Hematopoietic multipotent progenitor cell treated with erythropoietin and hydrocortisone succinate and interleukin-3 and kit ligand, for 6 days (in vitro differentiated cells): ENCODE results near the gene PDGFB.

Experiments used
- DNase-seq: peaks from one replicate; pipeline ENCODE4 v3.0.0-alpha.2; 2015

Gene PDGFB

DNA sequence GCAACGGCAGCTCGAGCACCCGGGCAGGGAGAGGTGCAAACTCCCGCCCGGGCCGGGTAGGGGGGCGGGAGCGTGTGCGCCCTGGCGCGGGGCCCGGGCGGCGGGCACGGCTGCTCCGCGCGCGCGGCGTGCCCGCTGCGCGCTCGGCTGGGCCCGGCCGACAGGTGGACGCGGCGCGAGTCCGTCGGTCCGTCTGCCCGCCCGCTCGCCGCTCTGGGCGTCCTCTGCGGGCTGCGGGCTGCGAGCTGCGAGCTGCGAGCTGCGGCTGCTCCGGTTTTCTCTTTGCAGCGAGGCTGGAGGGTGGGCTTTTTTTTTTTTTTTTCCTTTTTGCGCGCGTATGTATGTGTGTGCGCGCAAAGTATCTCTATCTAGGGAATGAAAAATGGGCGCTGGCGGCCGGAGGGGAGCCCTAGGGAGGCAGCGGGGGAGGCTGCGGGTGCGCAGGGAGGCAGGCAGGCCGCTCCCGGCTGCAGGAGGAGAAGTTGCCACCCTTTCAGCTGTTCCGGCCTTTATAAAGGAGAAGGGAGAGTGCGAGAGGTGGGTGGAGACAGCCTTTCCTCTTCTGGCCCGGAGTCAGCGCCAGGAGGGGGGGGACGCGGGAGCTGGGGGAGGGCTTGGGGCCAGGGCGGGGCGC lies at the start of gene PDGFB:
PDGFB (minus strand) TSS at position 487 of the 634 bp plus-strand sequence. CDS start 1,019 bp downstream, outside the sequence.
- no peak for DNase-seq

DNA sequence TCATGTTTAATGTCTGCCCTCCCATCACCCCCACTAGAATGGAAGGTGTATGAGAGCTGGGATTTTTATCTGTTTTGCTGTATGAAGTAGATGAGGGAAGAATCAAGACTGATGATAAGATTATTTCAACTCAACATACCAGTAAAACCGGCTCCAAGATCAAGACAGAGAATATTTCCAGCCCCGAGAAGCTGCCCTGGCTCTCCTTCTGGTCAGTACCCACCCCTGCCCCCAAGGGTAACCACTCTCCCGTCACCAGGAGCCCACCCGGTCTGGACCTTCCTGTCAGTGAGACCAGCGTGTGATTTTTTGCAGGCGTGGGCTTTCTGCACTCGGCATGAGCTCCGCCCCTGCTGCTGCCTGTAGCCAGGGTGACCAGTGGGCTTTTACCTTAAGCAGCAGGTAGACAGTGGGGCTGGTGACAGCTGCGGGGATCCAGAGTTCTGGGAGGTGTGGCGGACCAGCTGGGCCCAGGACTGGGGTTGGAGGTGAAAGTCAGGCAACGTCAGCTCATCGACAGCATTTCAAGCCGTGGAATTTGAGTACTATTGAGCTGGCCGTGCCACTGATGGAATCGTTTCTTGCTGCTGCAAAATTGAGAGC lies 49.1 kb upstream of the PDGFB start:
- DNase-seq: no peak

DNA sequence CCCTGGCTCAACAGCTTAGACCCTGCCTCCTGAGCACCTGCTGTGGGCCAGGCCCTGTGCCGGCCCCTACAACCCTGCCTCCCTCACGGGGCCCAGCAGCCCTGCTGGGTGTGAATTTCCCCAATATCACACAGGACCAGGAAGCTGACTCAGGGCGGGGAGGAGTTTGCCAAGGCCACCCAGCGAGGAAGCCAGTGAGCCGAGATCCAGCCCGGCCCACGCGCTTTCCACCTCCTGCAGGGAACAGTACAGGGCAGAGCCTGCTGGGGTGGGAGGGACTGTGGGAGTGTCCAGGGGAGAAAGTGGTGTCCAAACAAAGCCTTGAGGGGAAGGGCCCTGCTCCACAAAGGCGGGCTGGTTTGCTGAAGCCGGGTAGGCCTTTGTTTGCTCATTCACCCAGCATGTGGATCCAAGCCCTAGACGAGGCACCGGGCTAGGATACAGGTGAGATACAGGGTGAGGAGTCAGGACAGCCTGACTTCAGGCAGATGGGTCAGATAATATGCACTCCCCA lies 47.8 kb upstream of the PDGFB start:
- peak; percentile 58 for DNase-seq

DNA sequence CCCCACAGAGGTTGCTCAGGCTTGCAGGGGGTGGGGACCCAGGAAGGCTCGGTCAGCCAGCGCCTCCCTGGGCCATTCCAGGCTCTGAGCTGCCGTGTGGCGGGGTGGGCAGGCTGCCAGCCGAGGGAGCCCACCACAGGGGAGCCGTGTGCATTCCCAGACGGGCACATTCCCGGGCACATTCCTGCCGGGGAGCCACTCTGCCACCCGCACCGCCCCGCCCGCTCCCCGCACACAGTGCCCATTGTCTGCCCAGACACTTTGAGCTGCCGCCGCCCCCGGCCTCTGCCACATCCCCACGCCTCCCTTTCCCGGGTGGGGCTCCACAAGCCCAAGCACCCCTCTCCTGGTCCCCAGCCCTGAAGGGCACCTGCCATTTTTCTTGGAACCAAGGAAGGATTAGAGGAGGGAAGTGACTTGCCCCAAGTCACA lies 47.3 kb upstream of the PDGFB start:
- DNase-seq: no peak

DNA sequence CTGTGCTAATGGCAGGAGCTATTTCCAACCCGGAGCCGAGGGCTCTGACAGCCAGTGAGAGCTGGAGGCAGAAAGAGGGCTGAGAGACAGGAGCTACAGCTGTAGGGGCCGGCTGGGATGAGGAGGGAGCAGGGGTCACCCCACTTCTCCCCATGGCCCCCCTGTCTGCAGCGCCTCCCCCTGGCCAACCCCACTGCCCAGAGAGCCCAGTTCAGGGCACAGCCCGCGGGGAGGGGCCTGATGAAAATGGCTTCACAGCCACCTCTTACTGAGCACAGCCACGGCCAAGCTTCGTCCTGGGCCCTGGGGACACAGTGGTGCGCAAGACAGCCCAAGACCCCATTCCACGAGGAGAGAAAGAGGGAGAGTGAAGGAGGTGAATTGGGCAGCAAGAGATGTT lies 46.7 kb upstream of the PDGFB start:
- no peak for DNase-seq

DNA sequence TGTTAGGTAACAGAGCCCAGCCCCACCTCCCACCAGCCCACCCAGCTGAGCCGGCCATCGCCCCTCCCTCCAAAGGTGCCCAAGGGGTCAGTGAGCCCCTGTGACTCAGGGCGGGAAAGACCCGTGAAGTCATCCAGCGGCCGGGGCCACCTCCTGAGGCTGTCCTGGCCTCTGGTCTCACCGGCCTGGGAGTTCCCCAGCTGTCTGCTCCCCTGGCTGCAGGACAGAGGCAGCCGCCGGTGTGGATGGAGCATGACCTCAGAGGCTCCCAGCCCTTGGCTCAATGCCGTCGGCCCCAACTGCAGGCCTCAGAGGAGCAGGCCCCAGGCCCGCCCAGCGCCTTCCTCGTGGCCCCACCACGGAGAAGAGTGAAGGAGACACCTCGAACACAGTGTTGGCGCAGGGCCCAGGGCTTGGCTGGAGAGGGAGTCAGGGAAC lies 46.0 kb upstream of the PDGFB start:
- no peak for DNase-seq

DNA sequence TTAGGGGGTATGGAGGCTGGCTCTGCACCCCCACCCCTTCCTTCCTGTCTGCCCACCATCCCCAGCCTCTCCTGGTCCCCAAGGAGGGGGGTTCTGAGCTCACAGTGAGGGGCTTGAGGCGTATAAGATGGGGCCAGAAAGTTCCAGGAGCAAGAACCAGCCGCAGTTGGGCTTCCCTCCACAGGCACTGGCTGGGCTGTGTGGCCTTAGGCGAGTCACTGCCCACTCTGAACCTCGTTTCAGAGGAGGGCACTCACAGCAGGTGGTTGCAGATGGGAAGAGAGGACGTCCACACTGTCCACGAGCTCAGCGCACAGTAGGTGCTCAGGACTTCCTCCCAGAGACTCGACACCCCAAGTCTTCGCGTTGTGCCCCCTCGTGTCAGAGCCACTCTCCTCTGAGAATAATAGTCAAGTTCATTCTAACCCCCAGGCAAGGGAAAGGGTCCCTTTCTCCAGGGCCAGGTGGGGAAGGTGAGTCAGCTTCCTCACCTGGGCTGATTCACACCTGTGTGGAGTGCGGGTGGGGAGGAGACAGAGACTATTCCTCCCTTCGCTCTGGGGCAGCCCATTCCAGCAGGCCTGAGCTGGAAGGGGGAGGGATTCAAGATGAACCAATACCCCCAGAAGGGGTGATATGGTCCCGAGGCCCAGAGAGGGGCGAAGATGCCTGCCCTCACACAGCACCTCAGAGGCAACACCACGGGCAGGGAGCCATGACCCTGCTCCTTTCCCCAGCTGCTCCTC lies 45.4 kb upstream of the PDGFB start:
- no peak for DNase-seq

DNA sequence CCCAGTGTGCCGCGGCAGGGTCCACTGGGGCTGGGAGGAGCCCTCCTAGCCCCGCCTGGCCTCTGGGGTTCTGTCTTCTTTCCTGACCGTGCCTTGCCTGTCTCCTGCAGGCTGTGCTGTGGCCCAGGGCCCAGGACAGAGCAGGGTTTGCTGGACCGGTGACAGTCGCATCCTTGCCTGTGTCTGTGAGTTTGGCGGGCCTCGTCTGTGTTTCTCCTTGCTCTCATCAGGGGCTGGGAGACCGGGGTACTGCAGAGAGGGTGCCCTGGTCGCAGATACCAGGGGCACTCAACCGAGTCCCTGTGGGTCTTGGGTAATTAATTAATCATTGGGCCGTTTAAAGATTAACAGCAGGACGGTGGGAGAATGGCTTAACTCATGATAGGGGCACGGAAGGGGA lies 44.8 kb upstream of the PDGFB start:
- no peak for DNase-seq

DNA sequence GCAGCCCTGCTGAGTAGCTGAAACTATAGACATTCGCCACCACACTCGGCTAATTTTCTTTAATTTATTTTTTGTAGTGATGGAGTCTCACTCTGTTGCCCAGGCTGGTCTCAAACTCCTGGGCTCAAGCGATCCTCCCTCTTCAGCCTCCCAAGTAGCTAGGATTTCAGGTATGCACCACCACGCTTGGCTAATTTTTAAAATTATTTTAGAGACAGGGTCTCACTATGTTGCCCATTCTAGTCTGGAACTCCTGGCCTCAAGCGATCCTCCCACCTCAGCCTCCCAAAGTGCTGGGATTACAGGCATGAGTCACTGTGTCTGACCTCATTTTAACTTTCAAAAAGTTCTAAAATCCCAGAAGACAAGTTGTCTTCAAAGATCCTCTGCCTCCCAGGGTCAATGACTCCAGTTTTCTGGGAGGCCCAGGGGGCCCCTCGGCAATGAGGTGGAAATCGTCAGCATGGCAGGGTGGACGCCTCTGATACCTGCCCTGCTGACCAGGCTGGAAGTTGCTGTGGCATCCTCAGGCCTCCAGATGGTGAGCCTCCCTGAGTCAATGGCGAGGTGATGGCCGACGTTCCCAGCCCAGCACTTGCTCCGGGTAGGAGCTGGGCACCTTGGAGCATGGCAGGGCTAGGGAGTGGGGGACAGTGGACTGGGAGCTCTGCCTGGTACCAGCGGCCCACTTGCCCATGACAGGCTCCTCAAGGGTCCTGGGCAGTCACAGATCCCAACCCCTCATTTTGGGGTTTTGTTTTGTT lies 43.5 kb upstream of the PDGFB start:
- DNase-seq: no peak

DNA sequence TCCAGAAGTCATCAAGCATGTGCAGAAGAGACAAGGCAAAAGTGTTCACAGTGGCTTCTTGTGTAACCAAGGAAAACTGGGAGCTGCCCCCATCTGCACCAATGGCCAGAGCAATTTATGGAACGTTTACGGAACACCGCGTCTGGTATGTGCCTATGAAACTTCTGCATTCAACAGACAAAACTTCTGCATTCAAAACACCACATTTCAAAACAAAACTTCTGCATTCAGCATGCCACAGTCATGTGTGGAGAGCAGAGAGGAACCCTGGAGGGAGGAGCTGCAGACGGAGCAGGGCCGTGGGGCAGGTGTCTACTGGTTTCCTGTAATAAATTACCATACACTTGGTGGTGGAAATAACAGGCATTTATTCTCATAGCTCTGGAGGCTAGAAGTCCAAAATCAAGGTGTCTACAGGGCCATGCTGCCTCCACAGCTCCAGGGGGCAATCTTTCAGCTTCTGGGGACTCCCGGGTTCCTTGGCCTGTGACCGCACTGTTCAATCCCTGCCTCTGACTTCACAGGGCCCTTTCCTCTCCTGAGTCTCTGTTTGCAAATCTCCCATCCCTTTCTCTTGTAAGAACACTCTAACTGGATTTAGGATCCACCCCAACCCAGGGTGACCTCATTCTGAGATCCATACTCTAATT lies 42.4 kb upstream of the PDGFB start:
- peak; percentile 40 for DNase-seq

DNA sequence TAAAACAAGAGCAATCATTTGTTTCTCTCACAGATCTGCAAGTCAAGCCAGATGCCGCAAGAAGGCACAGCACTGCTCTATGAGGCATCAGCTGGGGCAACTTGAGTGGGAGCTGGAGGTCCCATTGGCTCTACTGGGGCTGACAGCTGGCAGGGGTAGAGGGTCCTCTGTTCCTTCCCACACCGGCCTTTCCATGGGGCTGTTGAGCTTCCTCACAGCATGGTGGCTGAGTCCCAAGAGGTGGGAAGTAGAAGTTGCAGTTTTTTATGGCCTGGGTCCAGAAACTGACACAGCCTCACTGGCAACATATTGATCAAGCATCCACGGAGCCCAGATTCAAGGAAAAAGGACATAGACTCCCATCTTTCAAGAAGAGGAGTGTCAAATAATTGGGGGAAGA lies 40.2 kb upstream of the PDGFB start:
- no peak for DNase-seq

DNA sequence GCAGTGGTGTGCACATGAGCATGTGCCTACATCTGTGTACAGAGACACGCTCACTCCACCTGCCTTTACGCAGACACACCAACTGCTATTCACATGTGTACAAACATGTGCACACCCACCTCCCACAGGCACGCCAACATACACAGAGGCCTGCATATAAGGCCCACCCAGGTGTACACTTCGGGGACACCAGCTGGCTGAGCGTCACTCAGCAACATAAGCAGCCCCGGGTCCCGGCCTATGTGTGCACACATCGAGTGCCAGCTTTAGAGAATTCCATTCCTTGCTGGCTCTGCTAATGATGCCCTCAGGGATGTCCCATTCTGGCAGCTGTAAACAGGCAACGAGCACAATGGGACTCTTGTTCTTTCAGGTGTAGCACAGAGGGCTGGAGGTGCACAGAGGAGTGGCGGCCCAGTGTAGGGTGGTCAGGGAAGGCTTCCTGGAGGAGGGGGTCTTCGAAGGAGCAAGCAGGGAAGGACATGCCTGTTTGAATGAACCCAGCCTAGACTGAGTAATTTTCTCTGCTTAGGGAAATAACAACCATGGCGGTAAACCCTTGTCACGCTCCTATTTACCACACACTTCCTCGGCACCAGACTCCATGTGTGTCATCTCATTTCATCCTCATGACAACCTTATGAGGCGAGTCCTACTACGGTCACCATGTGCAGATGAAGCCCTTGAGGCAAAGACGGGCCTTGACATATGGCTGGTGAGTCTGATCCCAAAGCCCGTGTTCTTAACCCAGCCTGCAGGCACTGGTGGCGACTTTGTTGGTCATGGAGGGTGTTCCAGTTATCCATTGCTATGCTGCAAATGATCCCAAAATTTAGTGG lies 39.6 kb upstream of the PDGFB start:
- no peak for DNase-seq

DNA sequence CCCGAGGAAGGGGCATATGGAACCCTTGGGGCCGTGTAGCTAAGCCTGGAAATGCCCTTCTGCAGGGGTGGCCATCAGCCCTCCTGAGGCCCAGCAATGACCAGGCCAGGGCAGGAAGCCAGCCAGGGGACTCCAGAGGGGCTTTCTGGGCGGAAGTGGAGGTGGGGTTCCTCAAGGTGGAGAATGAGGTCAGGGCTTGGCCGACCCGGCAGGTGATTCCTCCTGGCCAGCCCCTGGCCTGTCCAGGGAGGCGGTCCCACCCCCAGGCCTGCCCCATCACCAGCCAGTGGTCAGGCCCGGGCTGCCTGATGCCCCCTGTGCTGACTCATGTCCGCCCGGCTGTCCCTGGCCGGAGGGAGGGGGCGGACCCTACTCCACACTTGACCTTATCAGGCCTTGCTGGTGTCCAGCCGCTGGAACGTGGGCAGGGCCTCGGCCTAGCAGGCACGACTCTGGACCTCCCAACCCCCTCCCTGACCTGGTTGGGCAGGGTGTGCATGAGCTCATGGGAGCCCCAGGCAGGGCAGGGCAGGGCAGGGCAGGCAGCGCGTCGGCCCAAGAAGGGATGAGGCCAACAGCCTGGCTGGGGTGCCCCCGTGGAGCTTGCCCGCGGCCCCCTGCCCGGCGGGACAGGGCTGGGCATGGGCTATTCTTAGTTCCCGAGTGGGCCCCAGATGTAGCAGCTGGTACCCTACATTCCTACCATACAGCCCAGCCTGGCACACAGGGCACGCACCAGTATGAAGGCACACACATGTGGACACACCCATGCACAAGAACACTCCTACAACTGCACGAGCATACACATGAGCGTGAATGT lies 38.8 kb upstream of the PDGFB start:
- no peak for DNase-seq

DNA sequence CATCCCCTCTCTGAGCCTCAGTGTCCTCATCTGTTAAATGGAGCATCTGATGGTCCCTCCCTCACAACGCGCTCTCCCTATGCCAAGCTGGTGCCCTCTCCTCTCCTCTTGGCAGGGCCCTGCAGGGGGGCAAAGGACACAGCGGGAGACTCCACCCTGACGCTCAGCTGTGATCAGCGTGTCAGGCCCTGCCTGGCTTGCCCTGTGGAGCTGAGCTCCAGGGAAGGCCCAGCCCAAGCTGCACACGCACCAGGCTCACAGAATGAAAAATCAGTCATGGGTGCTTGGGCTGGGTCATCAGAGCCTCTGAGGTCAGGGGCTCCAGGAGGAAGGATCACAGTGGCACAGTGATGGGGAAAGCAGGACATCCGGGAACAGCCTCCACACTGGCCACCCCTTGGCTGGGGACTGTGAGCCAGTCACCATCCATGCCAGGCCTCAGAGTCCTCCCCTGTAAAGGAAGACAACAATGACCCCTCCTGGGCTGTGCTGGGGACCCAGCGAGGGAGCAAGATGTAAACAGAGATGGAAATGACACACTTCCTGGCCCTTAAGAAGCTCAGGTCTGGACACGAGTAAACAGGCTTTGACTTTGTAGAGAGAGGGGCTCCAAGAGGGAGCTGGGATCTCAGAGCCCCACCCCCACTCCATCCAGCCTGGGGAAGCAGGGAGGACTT lies 38.0 kb upstream of the PDGFB start:
- no peak for DNase-seq

DNA sequence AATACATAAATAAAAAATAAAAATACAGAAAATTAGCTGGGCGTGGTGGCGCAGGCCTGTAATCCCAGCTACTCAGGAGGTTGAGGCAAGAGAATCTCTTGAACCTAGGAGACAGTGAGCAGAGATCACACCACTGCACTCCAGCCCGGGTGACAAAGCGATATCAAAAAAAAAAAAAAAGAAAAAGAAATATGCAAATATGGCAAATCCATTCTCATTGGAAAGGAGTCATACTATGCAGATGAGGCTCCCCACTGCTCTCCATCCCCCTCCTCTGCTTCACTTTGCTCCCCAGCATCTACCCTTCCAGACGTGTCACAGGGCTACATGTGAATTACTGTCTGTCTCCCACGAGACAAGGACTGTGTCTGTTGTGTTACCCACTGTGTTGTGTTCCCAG lies 36.3 kb upstream of the PDGFB start:
- DNase-seq: no peak

DNA sequence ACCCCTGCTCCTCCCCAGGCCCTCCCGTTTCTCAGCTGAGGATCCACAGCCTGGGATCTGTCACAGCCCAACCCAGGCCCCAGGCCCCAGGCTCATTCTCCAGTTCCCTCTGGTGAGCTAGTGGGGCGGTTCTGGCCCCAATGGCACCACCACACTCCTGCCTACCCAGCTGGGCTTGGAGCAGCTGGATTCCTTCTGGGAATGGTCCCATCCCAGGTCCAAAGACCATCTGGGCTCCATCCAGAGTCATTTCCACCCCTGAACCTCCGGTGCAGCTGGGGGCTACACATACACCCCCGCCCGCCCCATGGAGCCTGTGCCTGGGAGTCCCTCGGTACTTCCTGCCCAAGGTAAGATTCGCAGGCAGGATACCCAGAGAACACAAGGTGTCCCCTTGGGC lies 35.5 kb upstream of the PDGFB start:
- DNase-seq: no peak

DNA sequence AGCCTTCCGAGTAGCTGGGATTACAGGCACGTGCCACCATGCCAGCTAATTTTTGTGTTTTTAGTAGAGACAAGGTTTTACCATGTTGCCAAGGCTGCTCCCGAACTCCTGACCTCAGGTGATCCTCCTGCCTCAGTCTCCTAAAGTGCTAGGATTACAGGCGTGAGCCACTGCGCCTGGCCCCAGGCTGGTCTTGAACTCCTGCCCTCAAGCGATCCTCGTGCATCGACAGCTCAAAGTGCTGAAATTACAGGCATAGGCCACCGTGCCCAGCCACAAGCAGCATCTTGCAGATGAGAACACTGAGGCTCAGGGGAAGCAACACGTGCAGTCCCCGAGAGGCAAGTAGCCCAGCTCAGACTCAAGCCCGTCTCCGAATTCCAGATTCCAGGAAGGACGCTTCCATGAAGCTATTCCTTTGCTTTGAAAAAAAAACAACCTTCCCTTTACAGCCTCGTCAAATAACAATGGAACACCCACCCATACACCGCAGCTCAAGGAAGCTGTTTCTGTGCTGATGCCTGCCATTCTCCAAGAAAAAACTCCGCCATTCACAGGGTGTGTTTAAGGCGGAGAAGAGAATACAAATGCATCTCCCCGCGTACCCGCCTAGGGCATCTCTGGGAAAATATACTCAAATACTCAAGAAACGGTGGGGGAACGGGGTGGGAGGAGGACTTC lies 34.5 kb upstream of the PDGFB start:
- DNase-seq: no peak

DNA sequence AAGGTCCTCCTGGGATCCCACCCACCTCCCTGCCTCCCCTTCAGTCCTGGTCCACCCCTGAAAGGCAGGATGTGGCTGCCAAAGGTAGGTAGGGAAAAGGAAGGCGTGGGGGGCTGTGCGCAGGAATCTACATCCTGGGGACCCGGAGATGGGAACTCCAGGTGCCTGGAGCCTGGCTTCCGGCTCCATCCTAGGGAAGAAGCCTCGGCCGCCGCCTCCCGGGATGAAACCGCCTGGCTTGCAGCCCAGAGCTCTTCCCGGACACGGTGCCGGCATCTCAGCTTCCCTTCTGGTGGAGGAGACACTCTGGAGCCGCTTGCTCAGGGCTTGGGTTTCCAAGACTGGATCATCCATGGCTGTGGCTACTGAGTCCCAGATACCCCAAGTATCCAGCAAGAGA lies 33.3 kb upstream of the PDGFB start:
- DNase-seq: no peak

DNA sequence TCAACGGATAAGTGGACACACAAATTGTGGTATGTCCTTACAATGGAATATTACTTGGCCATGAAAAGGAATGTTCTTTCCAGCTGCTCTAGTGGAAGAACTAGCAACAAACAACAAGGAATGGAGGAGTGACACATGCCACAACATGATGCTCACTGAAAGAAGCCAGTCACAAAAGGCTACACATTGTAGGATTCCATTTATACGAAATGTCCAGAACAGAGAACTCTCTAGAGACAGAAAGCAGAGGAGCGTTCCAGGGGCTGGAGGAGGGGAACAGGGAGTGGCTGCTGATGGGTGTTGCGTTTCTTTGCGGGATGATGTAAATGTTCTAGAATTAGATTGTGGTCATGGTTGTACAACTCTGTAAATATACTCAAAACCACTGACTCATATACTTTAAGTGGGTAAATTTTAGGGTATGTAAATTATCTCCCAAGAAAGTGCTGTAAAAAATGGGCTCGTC lies 32.4 kb upstream of the PDGFB start:
- no peak for DNase-seq
